ENCODE measurements around the gene MYH7.
"Not testable (repeated sequence)": the region's sequence is repeated elsewhere in the genome, so short reads cannot be mapped to it uniquely, and the experiment has no call there.

Gene MYH7

DNA sequence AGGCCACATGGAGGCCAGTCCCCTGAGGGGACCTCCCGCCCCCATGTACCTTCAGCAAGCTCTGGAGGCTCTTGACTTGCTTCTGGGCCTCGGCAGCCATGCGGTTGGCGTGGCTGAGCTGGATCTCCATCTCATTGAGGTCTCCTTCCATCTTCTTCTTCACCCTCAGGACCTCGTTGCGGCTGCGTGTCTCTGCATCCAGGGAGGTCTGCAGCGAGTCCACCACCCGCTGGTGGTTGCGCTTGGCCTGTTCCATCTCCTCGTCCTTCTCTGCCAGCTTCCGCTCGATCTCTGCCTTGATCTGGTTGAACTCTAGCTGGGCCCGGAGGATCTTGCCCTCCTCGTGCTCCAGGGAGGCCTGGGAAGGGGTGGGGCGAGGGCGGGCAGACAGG, 49.2 kb downstream of the MYH7 start:
- DNase-seq (ENCODE audit: low read depth in 3 of 3): not testable (repeated sequence)

DNA sequence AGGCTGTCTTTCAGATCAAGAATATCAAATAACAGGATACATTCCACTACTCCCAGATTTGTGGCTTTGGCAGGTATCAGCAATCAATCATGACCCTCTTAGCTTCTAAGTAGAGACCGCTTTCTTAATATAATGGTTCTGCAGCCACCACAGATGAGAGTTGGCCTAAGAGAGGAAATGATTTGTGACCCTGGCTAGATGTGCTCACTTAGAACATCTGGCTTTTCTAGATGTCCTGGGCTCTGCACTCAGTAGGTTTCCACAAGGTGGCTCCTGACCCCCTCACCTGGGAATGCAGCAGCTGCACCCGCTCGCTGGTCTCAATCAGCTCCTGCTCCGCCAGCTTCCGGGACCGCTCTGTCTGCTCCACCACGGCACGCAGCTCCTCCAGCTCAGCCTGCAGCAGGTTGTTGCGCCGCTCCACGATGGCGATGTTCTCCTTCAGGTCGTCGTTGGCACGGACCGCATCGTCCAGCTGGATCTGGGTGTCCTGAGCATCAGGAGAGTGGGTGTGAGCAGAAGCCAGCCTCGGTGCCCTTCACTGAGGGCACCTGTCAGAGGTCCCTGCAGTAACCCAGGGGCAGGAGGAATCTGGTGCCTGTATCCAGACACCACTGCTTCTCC, 49.7 kb downstream of the MYH7 start:
- no peak for DNase-seq (ENCODE audit: low read depth in 3 of 3)

GRCh38 chr14:23385244-23385641, 50.2 kb downstream of the MYH7 start:
- DNase-seq (ENCODE audit: low read depth in 3 of 3): no peak

- DNase-seq (ENCODE audit: low read depth in 3 of 3): no peak
These were observed 50.9 kb downstream of the MYH7 start for GRCh38 chr14:23384364-23385080.

DNA sequence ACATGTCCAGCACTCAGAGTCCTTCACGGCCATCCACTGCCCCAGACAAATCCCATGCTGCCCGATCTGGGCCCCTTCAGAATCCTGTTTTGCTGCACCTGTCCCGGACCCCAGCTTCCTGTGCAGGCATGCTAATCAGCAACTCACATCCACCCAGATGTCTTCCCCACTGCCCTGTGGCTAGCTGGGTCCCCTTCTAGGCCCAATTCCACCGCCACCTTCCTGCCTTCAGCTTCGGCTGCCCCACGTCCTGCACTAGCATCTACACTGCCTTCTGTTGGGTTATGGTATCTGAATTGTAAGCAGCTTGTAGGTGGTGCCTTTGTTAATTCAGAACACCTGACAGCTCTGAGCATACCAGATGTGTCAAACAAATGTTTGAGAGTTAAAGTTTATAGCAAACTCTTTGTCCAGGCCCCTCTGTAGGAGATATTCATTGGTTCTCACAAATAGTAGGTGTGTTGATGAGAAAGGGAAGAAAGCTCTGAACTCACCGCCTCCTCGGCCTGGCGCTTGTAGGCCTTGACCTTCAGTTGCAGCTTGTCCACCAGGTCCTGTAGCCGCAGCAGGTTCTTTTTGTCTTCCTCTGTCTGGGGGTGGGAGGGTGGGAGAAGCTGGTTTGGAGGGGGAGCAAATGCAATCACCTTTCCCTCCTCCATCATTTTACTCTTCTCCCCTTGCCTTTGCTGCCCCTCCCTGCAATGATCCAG, 52.6 kb downstream of the MYH7 start:
- DNase-seq (ENCODE audit: low read depth in 3 of 3): no peak

GRCh38 chr14:23382276-23382675, 53.2 kb downstream of the MYH7 start:
- DNase-seq (ENCODE audit: low read depth in 3 of 3): no peak

GRCh38 chr14:23381871-23382270, 53.6 kb downstream of the MYH7 start:
- DNase-seq (ENCODE audit: low read depth in 3 of 3): no peak

DNA sequence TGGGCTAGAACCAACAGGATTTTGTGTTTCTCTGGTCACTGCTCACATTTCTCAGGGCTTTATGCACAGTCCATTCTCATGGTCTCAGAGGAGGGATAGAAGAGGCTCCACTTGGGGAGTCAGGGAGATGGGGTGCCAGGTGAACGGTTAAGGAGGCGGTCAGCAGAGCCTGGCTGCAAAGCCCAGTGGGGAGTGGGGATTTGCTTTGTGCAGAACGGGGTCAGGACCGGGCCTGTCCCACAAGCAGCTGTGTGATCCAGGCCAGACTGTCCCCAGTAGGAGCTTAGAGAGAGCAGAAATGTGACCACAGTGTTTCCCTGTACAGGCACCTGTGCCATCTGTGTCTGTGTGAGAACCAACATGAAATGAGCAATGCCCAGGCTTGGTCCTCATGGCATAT, 54.5 kb downstream of the MYH7 start:
- no peak for DNase-seq (ENCODE audit: low read depth in 3 of 3)

GRCh38 chr14:23380197-23380914, 55.1 kb downstream of the MYH7 start:
- DNase-seq (ENCODE audit: low read depth in 3 of 3): no peak

DNA sequence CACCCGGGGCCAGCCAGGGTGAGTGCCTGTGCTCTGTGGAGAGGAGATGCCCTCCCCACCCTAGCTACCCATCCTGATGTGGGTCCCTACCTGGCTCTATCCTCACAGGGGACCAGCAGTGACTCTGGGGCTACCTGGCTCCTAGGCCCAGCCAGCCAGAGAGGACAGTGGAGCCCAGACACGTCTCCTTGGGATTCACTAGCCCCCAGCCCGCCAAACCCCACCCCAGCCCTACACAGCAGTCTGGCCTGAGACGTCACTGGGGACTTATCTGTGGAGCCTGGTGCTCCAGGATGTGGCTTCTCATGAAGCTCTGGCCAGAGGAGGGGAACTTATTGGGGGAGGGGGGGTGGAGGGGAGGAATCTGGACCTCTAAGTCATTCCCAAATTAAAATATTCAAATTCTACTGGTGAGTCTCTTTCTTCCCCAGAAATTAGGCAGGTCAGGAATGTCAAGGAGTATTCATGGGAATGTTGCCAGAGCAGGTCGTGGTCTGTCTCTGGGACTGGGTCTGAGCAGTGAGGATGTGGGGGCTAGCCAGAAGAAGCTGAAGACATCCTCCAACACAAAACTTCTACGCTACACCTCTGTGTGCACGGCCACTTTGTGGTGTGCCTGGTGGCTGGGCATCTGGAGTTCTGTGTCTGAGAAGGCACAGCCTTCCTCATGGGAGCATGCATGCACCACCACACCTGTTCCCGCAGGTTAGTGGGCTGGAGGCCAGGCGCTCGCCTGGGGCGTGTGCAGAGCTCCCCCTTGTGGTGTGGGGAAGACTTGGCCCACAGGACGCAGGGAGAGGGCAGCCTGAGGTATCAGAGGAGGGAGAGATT, 55.9 kb downstream of the MYH7 start:
- peak; percentile 26 to 66 (median 49) for DNase-seq (ENCODE audit: low read depth in 3 of 3)

DNA sequence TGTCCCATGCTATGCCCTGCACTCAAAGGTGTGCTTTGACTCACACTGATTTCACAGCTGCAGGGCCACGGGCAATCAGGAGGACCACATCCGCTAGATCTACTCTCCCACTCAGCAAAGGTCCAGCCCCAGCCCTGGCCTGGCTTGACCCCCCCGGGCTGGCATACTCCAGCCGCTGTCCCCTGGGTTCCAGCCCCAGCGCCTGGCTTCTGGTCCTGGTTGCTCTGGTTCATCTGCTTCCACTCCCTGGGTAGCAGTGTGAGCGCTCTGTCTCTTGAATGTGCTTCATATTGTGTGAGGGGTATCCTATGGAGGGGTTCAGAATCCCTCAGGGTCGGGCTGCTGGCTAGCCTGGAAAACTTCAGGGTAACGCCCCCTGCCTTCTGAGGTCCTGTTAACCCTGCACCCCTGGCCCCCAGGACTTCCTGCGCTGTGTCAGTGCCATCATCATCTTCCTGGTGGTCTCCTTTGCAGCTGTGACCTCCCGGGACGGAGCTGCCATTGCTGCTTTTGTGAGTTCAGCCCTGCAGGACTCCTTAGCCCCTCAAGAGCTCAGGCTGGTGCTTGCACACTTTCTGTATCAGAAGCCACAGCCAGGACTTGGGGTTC, 56.7 kb downstream of the MYH7 start:
- no peak for DNase-seq (ENCODE audit: low read depth in 3 of 3)

DNA sequence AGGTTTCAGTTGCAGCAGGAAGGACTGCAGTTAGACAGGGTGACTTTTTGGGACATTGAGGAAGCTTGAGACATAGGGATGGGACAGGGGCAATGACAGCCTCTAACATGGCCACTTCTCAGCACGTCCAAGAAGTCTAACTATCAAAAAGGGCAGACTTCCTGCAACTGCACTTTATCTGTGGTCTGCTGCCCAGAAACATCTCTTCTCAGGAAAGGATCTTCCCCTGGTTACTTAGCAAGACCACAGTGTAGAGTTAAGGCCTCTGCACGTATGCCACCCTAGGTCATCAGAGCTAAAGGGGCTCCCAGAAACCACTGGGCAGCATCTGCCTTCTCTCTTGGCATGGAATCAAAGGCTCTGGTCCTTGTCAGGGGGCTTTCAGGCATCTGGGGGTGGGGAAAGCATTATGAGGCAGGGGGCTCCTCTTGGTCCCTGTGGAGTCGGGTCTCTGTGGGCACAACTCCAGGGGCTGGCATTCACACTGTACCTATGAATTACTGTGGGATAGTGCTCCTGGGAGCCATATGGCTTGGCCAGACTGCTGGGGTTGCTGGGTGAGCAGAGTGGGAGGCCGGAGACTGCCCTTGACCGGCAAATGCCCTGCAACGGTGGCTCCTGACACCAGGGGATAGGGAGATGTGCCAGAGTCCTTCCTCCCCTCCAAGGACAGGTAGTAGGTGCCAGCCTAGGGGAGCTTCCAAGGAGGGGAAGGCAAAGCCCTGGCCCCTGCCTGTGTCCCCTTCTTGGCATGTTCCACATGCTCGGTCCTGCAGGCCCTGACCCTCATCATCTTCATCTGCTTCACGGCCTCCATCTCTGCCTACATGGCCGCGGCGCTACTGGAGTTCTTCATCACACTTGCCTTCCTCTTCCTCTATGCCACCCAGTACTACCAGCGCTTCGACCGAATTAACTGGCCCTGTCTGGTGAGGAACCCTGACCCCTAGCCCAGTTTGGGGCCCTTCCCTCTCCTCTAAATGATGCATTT, 57.6 kb downstream of the MYH7 start:
- DNase-seq (ENCODE audit: low read depth in 3 of 3): no peak

GRCh38 chr14:23377198-23377550, 58.3 kb downstream of the MYH7 start:
- no peak for DNase-seq (ENCODE audit: low read depth in 3 of 3)

DNA sequence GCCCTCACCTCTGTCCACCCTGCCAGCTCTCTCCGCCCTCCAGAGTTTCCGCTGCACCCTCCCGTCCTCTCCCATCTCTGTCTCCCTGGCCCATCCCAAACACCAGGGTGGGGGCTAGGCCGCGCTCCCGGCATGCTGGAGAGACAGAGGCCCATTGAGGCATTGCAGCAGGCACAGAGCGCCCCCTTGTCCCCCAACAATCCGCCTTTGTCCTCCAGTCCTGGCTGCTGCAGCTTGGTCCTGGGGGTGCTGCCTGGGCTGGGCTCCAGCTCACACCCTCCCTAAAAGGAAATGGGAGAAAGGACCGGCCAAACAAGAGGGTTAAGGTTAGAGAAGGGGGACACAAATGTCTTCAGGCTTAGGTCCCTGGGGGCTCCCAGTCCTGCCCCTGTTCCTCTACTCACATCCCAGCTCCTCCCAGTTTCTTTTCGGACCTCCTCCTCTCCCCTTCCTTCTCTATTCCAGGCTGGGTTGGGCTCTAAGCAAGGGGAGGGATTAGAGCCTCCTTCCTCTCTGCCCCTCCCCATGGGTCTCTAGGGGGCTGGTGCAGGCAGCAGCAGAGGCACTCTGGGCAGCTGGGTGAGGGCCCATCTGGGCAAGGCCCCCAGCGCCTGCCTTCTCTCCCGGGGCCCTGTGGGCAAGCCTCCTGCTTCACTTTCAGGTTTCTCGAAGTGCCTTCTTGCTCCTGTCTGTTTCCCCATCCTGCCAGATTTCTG, 58.8 kb downstream of the MYH7 start, which contains the start of gene CMTM5:
CMTM5 (plus strand) TSS at position 565 of the 716 bp plus-strand sequence. CDS start 206 bp downstream, outside the sequence.
- no peak for DNase-seq (ENCODE audit: low read depth in 3 of 3)

DNA sequence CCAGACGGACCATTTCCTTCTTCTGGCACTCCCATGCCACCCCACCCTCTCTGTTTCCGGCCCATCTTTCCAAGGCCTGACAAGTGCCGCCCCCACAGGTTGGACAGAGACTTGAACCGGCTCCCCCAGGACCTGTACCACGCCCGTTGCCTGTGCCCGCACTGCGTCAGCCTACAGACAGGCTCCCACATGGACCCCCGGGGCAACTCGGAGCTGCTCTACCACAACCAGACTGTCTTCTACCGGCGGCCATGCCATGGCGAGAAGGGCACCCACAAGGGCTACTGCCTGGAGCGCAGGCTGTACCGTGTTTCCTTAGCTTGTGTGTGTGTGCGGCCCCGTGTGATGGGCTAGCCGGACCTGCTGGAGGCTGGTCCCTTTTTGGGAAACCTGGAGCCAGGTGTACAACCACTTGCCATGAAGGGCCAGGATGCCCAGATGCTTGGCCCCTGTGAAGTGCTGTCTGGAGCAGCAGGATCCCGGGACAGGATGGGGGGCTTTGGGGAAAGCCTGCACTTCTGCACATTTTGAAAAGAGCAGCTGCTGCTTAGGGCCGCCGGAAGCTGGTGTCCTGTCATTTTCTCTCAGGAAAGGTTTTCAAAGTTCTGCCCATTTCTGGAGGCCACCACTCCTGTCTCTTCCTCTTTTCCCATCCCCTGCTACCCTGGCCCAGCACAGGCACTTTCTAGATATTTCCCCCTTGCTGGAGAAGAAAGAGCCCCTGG, 59.8 kb downstream of the MYH7 start:
- DNase-seq (ENCODE audit: low read depth in 3 of 3): no peak

GRCh38 chr14:23373041-23373440, 62.4 kb downstream of the MYH7 start:
- no peak for DNase-seq (ENCODE audit: low read depth in 3 of 3)

GRCh38 chr14:23372509-23372908, 63.0 kb downstream of the MYH7 start, which contains the start of gene IL25:
Gene IL25, plus strand, starts transcription at chr14:23372809.
- DNase-seq (ENCODE audit: low read depth in 3 of 3): no peak

- no peak for DNase-seq (ENCODE audit: low read depth in 3 of 3)
These were observed 63.6 kb downstream of the MYH7 start for GRCh38 chr14:23371865-23372264.
